HG02610 (cell line): ENCODE measurements around the gene DIP2A.
"Not testable (repeated sequence)": the region's sequence is repeated elsewhere in the genome, so short reads cannot be mapped to it uniquely, and the experiment has no call there.

Source experiments
- ATAC-seq: cut with Tn5 transposase; IDR thresholded peaks from one replicate; pipeline ENCODE4 v1.9.1; 2021; ENCODE audit warnings: mild to moderate bottlenecking, moderate library complexity; ENCODE audit not compliant: unreplicated experiment

The DIP2A gene

GRCh38 chr21:46518983-46519583 lies 60.4 kb downstream of the DIP2A start:
- ATAC-seq: no peak

GRCh38 chr21:46527393-46527792 lies 68.7 kb downstream of the DIP2A start:
- not testable (repeated sequence) for ATAC-seq

GRCh38 chr21:46527801-46528200 lies 69.1 kb downstream of the DIP2A start:
- no peak for ATAC-seq

GRCh38 chr21:46532080-46532479 lies 73.4 kb downstream of the DIP2A start:
- no peak for ATAC-seq

- ATAC-seq: no peak
These were observed 78.3 kb downstream of the DIP2A start for GRCh38 chr21:46537026-46537425.

- ATAC-seq: no peak
These were observed 79.6 kb downstream of the DIP2A start for GRCh38 chr21:46538262-46538661.

- no peak for ATAC-seq
These were observed 80.4 kb downstream of the DIP2A start for GRCh38 chr21:46538851-46539666.

- no peak for ATAC-seq
These were observed 81.5 kb downstream of the DIP2A start for GRCh38 chr21:46540087-46540710.

- no peak for ATAC-seq
These were observed 84.0 kb downstream of the DIP2A start for GRCh38 chr21:46542588-46543124.

- ATAC-seq: no peak
These were observed 84.6 kb downstream of the DIP2A start for GRCh38 chr21:46543306-46543705.

GRCh38 chr21:46544003-46544402 lies 85.3 kb downstream of the DIP2A start:
- ATAC-seq: no peak

- no peak for ATAC-seq
These were observed 86.1 kb downstream of the DIP2A start for GRCh38 chr21:46544824-46545223.

- ATAC-seq: no peak
These were observed 86.7 kb downstream of the DIP2A start for GRCh38 chr21:46545363-46545762.

GRCh38 chr21:46545911-46546310 lies 87.2 kb downstream of the DIP2A start:
- ATAC-seq: no peak

GRCh38 chr21:46546799-46547198 lies 88.1 kb downstream of the DIP2A start:
- no peak for ATAC-seq

- ATAC-seq: no peak
These were observed 91.0 kb downstream of the DIP2A start for GRCh38 chr21:46549650-46550049.

- no peak for ATAC-seq
These were observed 91.6 kb downstream of the DIP2A start for GRCh38 chr21:46550116-46550941.

GRCh38 chr21:46551636-46552241 lies 93.0 kb downstream of the DIP2A start:
- no peak for ATAC-seq

- no peak for ATAC-seq
These were observed 93.6 kb downstream of the DIP2A start for GRCh38 chr21:46552274-46552673.

- ATAC-seq: no peak
These were observed 94.2 kb downstream of the DIP2A start for GRCh38 chr21:46552865-46553379.
